Measurements from ENCODE around the gene NAV3.
A peak's percentile ranks its signal among the peaks of the same experiment; 100 is the strongest.

The NAV3 gene

DNA sequence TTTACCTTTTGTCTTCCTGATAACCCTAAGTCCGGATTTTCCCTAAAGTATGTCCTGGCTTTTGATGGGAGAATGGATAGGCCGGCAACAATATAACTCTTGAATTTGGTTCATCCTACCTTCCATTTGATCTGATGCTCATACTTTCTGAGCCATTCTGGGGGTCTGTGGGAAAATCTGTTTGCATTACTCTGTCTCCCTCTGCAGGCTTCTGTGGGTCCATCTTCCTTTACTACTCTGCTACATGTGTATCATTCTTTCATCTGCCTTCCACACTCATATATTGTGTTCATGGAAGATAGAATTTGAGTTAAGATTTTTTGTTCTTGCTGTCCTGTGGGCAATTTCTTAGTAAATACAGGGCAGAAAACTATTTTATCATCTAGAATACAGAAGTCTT, 101.5 kb downstream of the NAV3 start:
- ChIA-PET CTCF (interaction anchor here (1.0 to 5.9 kb wide), 3 partner anchors 8 to 212 kb away, joined by 4 to 40 read pairs (median 4); no protein-coding TSS in a partner anchor), POLR2A (no interaction called here)
- no peak for DNase-seq (ENCODE audit: low read depth, low spot score)
- H3K4me3 ChIP-seq (ENCODE audit: low read depth, low read length): no peak overlapping the region
- TF ChIP-seq, protein P1, sequence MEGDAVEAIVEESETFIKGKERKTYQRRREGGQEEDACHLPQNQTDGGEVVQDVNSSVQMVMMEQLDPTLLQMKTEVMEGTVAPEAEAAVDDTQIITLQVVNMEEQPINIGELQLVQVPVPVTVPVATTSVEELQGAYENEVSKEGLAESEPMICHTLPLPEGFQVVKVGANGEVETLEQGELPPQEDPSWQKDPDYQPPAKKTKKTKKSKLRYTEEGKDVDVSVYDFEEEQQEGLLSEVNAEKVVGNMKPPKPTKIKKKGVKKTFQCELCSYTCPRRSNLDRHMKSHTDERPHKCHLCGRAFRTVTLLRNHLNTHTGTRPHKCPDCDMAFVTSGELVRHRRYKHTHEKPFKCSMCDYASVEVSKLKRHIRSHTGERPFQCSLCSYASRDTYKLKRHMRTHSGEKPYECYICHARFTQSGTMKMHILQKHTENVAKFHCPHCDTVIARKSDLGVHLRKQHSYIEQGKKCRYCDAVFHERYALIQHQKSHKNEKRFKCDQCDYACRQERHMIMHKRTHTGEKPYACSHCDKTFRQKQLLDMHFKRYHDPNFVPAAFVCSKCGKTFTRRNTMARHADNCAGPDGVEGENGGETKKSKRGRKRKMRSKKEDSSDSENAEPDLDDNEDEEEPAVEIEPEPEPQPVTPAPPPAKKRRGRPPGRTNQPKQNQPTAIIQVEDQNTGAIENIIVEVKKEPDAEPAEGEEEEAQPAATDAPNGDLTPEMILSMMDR (IDR thresholded peaks at IDR 0.05; ENCODE audit: insufficient read depth, low read length, missing control alignments): no peak

DNA sequence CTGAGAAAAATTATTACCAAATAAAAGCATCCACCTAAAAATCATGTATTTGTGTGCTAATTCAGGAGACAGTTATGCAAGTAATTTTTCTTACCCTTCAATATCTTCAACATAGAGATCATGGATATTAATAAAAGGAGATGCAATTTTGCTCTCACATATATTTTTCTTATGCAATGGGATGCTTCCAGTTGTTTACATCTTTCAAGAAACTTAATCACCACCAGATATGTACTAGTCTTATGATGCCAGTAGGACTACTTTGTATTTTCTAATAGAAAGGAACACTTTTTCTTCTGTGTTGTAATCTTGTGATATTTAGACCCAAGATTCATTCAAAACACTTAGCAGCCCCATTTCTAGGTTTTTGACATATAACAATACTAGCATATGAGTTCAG, 107.6 kb downstream of the NAV3 start:
- TF ChIP-seq, protein P1 (IDR thresholded peaks at IDR 0.05; ENCODE audit: insufficient read depth, low read length, missing control alignments): no peak
- ChIA-PET CTCF (interaction anchor here (1.0 to 5.9 kb wide), 3 partner anchors 9 to 14 kb away, joined by 3 to 40 read pairs (median 12); no protein-coding TSS in a partner anchor), POLR2A (no interaction called here)
- no peak for DNase-seq (ENCODE audit: low read depth, low spot score)
- H3K4me3 ChIP-seq (ENCODE audit: low read depth, low read length): no peak overlapping the region

DNA sequence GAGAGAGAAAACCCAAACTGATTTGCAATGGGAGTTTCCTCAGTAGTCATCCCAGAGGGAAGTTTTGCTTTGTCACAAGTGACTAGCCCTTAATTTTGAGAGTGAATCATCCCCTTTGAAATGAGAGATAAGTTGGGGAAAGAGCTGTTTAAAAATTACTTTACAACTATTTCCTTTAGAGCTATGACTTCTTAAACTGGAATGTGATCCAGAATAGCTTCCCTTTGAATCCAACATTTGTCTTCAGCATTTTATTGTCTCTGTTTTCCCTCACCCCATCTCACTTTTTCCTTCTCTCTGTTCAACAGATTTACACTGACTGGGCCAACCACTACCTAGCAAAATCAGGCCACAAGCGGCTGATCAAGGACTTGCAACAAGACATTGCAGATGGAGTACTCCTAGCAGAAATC, 109.3 kb downstream of the NAV3 start:
- DNase-seq (ENCODE audit: low read depth, low spot score): peak; percentile 63

DNA sequence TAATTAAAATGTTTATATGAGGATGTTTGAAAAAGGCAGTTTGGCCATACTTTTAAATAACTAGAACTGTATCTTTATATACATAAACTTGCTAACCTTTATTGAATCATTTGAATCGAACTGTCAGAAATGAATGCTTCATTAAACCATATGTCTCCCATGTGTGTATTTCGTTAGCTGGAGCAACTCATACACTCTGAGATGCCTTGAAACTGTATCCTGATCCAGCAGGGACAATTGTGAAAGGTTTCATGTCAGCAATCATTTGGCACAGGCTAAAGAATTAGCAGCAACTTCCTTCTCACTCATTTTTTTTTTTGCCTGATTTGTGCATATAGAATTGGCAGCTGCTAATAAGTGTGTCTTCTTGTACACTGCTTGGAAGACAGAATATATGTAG, 109.9 kb downstream of the NAV3 start:
- TF ChIP-seq, protein P1 (IDR thresholded peaks at IDR 0.05; ENCODE audit: insufficient read depth, low read length, missing control alignments): no peak
- POLR2A ChIA-PET: interaction anchor here (0.9 to 1.0 kb wide), 2 partner anchors 15 to 17 kb away, joined by 3 to 12 read pairs; no protein-coding TSS in a partner anchor
- CTCF ChIA-PET: interaction anchor here (0.7 to 2.8 kb wide), 6 partner anchors 8 to 621 kb away, joined by 3 to 12 read pairs (median 3); no protein-coding TSS in a partner anchor
- DNase-seq (ENCODE audit: low read depth, low spot score): no peak
- peak overlapping the region; percentile 61 for H3K4me3 ChIP-seq (ENCODE audit: low read depth, low read length)

More for the DNA sequence above, 109.3 kb downstream of the NAV3 start:
- TF ChIP-seq, protein P1 (IDR thresholded peaks at IDR 0.05; ENCODE audit: insufficient read depth, low read length, missing control alignments): no peak
- peak overlapping the region; percentile 61 for H3K4me3 ChIP-seq (ENCODE audit: low read depth, low read length)
- ChIA-PET CTCF (interaction anchor here (0.7 to 2.8 kb wide), 4 partner anchors 8 to 620 kb away, joined by 3 to 12 read pairs (median 3); no protein-coding TSS in a partner anchor), POLR2A (interaction anchor here (0.9 to 1.0 kb wide), 2 partner anchors 14 to 16 kb away, joined by 3 to 12 read pairs; no protein-coding TSS in a partner anchor)

DNA sequence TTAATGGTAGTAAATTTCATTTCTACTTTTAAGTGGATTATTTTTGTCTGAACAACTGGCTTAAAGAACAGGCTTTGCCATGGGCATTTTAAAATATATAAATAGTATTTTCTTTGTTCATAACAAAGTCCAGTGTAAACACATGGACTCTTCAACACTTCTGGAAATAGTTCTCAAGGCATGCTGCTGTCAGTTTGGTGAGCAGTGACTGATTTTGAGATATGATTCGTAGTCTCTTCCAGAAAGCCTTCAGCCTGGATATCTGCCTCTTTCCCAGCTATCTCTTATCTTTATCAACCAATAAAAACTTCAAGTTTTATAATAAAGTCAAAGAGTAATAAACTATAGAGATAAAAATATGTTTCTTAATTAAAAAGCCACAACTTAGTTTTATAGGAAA, 110.7 kb downstream of the NAV3 start:
- H3K4me3 ChIP-seq (ENCODE audit: low read depth, low read length): peak overlapping the region; percentile 61
- no peak for DNase-seq (ENCODE audit: low read depth, low spot score)
- TF ChIP-seq, protein P1 (IDR thresholded peaks at IDR 0.05; ENCODE audit: insufficient read depth, low read length, missing control alignments): no peak
- POLR2A ChIA-PET: no interaction called here
- CTCF ChIA-PET: interaction anchor here (0.6 to 1.6 kb wide), 2 partner anchors 11 to 217 kb away, joined by 3 to 4 read pairs; no protein-coding TSS in a partner anchor

DNA sequence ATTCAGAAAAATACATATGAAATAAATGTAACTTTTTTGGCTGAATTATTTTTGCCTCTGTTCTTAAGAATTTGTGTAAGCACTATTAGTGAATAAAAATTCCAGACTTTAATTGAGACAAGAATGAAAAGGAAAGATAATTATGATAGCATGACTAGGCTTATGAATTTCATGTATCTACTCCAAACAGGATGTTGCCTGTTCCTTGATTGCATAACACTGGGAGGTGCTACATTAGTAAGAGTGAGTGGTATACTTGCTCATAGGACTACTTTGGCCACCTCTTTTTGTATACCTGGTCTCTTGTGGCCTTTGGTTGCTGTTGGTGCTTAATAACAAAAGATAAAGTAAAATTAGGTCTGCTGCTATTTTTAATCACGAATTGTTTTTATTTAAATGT, 112.8 kb downstream of the NAV3 start:
- POLR2A ChIA-PET: no interaction called here
- DNase-seq (ENCODE audit: low read depth, low spot score): peak; percentile 41
- TF ChIP-seq, protein P1 (IDR thresholded peaks at IDR 0.05; ENCODE audit: insufficient read depth, low read length, missing control alignments): no peak
- no peak overlapping the region for H3K4me3 ChIP-seq (ENCODE audit: low read depth, low read length)
- CTCF ChIA-PET: no interaction called here
